NCI-H345 treated with DMSO at 0.1 percent for 48 hours (cell line): ENCODE data around the gene CCT5.
"Not testable (repeated sequence)": the region's sequence is repeated elsewhere in the genome, so short reads cannot be mapped to it uniquely, and the experiment has no call there.

ENCODE experiments used
- DNase-seq: peaks from one replicate; lab custom pipeline; 2025; ENCODE audit not compliant: unreplicated experiment; lab: John Stamatoyannopoulos, UW

CCT5 gene

DNA sequence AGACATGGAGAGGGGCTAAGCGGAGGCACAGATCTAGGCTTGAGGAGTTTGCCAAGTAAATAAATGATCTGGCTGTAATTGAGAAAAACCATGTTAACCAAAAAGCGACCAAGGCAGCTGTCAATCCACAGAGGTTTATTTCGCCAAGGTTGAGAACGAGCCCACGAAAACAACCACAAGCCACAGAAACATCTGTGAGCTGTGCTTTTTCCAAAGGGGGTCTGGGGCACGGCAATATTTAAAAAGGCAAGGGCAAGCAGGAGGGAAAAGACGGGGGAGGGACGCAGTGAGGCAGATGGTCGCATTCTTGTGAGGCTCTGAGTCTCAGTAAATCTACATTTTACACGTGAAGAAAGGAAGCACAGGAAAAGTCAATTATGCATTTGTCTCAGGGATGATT lies 25.4 kb downstream of the CCT5 start:
- no peak for DNase-seq

DNA sequence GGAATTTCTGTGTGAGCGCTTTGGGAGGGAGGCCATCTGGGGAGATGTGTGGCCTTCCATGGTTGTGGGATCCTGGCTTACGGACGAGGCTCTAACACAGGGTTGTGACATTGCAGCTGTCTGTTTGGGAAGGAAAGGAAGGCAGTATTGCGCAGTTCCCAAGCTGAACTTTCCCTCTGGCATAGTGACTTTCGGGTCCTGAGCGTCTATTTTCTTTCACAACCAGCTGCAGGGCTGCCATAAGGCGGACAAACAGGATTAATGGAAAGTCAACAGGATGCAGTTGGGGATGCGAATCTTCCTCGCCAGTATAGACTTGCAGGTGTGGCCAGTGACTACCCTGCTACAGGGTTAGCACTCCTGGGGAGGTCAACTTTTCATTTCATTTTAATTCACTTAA lies 25.9 kb downstream of the CCT5 start:
- no peak for DNase-seq

DNA sequence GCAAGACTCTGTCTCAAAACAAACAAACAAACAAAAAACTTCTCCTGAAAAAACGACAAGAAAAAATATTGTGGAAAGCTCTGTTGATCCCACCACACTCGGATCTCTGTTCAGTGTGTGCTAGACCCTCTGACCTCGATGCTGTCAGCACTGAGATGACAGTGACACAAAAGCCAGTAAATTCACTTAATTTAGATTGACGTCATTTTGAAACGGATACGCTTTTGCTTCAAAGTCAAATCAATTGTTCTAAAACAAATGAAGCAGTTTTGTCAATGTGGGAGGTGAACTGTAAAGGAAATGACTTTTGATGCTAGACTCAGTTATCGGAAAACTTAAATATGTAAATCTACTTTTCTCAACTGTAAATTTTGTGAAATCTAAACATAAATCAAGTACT lies 26.6 kb downstream of the CCT5 start:
- no peak for DNase-seq

DNA sequence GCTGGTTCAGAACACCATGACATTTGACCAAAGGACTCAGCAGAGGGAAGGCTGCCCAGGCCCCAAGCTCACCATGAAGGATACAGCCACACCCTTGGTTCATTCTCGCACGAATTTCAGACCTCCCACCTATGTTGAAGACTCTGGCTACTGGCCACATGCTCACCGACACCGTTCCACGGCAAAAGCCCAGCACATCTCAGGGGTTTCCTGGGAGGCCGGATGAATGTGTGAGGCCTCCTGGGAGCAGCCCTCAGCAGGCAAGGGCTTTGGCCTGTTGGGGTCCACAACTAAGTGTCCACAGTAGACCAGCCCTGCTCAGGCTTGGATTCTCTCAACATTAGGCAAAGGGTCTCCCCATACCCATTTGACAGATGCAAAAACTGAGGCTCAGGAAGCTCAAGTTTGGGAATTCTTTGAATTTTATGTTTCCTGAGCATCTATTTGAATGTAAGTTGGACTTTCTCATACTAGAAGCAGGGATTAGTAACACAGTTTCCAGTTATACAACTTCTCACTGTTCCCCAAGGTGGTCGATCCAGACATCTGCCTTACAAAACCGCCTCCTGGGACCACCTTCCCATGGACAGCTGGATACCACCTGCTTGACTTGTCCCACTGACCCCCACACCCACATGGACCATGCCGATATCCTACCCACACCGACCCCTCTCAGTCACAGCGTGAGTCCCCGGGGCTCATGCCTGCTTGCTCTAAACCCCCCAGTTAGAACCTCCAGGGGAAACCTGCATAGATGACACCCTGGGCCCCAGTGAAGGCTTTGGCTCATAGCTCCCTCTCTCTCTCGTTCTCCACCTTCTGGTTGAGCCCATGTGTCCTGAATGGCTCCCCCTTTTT lies 27.9 kb downstream of the CCT5 start:
- DNase-seq: no peak

DNA sequence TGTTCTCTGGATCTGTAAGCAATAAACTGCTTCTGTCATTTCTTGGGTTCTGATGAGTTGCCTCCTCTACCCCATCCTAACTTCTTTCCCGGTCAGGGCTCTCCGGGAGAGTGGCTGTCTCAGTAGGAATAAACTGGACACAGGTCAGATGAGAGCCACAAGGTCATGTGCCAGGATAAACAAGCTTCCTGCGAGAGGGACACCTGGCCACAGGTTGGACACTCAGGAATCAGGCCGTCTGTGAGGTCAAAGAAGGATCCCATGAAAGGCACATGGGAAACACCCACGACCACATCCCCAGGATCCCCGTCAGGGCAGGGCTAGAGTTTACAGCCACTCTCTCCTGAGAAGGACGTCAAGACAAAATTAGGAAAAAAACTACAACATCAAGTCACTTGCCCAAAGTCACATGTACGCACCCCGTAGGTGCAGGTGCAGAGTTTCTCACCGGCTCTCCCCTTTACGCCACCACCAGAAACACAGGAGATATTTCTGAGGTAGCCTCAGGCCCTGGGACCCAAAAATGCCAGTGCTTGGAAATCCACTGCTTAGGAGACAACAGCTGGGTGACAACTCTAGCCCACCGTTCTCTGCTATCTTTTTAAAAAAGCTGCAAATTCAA lies 28.7 kb downstream of the CCT5 start:
- DNase-seq: no peak

DNA sequence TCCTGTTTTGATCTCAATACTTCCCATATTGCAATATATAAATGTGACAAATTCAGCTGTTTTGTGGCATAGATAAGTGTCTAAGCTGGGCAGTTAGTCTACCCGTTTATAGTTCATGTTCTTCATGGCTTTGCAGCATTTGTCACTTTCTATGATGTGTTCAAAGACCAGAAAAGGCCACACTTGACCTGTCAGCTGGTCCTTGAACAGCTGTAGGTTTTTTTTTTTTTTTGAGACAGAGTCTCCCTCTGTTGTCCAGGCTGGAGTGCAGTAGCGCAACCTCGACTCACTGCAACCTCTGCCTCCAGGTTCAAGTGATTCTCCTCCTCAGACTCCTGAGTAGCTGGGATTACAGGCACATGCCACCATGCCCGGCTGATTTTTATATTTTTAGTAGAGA lies 29.2 kb downstream of the CCT5 start:
- DNase-seq: no peak

DNA sequence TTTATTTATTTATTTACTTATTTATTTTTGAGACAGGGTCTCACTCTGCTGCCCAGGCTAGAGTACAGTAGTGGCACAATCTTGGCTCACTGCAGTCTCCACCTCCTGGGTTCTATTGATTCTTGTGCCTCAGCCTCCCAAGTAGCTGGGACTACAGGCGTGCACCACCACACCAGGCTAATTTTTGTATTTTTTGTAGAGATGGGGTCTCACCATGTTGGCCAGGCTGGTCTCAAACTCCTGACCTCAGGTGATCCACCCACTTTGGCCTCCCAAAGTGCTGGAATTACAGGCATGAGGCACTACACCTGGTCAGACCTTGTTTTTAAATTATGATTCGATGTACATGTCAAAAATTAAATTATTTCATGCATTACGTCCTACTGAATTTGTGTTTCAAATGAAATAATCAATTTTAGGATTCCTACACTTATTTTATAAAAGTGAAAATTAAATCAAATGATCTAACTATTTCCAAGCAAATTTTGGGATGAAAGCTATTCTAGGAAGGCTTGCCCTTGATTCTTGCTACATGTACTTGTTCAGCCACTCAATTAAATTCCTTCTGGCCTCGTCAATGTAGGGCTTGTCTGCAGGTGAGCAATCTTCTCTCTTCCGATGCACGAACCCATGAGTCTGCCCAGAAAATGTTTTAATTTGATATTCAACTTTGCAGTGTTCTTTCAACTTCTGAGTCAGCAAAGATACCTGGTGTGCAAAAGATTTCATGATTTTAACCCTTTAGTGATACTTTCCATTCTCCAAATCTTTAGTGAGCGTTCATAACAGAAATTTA lies 30.0 kb downstream of the CCT5 start:
- DNase-seq: no peak

DNA sequence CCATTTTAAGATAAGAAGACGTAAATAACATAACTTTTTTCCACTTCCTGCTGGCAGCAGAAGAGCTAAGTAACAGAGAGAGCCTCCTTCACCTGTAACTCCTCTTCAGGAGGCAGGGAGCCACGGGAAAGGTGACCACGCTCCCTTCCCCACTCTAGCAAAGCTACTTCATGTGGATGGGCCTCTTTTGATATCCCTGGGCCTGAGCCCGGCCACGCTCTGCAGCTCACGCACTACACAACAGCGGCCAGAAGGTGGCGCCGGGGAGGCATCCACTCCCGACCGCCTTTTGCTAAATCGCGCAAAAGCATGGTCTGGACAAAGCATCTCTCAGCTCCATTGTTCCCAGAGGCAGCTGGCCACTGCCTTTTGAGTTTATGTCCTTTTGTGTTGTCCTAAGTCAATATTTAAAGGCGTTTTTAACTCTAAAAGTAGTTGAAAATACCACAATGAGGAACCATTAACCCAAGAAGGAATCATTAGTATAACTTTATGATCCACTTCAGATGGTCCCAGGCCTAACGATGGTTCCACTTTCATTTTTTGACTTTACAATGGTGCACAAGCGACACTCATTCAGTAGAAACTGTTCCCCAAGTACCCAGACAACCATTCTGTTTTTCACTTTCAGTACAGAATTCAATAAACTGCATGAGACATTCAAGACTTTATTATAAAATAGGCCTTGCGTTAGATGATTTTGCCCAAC lies 34.0 kb downstream of the CCT5 start:
- DNase-seq: peak; percentile 86

DNA sequence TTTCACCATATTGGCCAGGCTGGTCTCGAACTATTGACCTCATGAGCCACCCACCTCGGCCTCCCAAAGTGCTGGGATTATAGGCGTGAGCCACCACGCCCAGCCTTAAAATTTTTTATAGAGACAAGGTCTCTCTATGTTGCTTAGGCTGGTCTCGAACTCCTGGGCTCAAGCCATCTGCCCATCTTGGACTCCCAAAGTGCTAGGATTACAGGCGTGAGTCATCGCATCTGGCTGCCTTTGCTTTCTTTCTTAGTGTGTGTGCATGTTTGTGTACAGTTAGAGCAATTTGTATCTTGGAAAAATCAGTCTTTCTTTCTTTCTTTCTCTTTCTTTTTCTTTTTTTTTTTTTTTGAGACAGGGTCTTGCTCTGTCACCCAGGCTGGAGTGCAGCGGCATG lies 35.3 kb downstream of the CCT5 start:
- DNase-seq: not testable (repeated sequence)

DNA sequence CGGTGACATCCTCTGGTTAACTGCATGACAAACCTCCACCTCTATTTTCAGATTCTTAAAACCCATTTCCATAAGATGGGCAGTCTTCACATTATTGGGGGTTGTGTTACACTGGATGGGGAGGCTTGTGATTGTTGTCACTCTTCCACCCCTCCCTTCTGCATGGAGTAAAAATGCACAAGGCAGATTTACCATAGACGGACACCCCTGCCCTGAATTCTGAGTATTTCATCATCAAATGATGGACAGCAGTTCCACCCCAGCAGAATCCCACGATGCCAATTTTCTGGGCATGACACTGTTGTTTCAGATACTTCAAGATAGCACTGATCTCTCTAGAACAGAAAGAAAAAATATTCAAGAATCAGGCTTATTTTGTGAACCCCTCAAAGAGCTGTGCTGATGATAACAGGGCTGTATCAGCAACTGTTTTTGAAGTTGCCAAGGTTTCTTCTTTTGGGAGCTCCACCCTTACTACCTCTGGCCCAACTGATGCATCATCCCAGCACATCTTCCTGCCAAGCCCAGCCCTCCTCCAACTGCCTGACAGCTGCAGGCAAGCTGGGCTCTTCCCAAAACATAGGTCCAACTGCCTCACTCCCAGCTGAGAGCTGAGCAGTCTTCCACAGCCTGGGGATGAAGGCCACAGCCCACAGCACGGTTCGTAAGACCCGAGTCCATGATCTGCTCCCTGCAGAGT lies 36.2 kb downstream of the CCT5 start:
- DNase-seq: no peak

DNA sequence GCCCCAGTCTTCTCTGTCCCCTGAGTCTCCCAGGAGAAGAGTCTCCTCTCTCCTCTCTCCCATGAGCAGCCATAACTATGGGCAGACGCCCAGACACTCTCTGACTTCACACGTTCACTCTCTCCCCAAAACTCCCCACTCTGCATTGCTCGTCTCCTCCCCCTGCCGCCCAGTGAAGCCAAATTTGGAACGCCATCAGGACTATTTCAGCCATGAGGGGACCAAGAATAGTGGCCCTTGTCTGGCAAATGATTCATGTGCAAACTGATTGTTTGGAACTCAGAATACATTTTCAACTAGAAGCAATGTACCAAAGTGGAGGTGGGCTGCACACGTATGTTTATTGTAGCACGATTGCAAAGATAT lies 36.8 kb downstream of the CCT5 start:
- DNase-seq: no peak

DNA sequence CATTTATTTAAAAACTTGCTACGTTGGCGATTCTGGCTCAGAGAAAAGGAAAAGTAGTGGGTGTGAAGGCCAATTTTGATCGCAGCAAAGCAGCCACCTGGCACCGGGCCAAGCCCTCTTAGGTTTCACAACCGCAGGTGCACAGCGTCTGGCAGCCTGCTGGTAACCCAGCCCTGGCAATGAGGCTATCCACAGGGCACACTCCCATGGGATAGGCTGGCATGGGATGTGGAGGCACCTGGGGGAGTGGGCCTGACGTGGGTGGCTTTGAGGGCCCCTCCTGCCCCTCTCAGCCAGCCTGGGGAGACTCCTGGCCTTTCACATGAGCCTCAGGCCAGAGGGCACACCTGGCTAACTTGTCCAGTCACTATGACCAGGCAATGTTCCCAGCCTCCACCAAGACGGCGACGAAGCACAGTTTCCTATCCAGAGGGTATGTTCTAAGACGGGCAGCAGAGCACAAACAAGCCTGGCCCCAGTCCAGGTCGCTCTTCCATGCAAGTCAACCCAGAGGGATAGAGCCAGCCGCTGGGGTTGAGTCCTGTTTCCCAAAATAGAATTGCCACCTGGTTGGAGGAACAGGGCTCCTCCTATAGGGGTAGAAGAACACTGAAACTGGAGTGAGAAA lies 38.6 kb downstream of the CCT5 start:
- DNase-seq: peak; percentile 98

DNA sequence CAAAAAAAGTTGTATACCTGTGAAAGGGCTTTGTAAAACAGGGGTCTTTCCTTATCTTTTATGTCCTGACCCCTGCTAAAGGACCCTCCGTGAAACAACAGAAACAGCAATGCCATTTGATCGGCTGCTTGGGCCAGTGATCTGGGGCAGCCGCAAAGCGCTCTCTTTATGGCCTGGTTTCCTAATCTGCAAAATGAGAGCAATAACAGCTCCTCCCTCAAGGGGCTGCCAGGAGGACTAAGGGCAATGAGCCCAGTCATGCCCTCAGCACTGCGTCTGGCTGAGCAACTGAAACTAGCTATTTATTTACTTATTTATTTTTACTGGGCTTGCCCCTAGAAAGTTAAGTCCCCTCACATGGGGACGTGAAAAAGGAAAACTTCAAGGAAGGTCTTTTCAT lies 39.3 kb downstream of the CCT5 start:
- no peak for DNase-seq

DNA sequence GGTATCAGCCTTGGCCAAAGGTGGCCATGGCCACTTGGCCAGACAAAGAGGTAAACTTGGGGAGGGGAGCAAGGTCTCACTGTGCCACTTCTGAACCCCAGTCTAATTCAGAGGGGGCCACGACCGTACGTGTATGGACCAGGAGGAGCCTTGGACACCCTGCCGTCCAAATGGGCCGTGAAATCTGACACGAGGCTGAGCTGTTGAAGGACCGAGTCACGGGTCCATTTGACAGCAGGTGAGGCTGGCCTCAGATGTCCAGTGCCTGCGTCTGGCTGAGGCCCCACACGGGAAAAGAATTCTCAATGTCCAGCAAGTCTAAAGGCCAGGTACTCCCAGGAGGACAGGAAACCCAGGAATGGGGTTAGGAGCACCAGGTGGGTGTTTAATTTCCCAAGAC lies 39.9 kb downstream of the CCT5 start:
- no peak for DNase-seq

DNA sequence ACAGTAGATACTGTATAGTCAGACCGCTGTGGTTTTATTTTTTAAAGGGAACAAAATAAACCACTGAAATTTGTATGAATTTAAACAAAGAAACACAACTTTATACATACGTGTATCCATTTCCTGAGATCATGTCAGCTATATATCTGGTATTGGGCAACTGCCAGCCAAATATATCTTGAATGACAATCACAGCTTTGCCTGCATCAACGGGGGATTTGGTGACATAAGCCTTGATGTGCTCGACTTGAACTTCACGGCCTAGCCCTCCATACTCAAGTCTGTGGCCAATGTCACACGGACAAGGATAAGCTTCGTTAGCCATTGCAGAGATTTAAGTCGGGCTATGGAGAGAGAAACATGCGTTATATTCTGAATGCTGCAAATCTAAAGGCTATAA lies 40.4 kb downstream of the CCT5 start:
- no peak for DNase-seq

DNA sequence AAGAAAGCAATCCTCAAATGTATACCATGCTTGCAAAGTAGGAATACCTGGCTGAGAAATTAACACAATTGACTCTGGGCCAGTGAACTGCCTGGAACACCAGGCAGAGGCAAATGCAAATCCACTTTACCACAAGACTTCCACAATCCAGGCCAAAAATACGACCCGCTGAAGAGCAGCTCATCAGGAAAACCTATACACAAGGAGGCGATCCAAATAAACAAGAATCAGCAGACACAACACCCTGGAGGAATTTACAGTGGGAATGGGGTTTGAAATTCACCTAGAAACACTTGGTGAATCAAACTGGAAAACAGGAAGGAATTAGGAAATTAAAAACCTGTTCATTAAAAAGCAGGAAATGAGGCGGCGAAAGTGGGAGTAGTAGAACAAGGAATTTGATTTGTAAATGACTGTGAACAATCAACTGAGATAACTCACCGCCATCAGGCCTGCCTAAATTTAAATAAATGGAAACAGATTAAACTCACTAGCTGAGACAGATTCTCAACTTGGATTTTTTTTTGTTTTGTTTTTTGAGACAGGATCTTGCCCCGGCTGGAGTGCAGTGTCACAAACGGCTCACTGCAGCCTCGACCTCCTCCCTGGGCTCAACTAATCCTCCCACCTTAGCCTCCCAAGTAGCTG lies 41.7 kb downstream of the CCT5 start:
- DNase-seq: no peak

DNA sequence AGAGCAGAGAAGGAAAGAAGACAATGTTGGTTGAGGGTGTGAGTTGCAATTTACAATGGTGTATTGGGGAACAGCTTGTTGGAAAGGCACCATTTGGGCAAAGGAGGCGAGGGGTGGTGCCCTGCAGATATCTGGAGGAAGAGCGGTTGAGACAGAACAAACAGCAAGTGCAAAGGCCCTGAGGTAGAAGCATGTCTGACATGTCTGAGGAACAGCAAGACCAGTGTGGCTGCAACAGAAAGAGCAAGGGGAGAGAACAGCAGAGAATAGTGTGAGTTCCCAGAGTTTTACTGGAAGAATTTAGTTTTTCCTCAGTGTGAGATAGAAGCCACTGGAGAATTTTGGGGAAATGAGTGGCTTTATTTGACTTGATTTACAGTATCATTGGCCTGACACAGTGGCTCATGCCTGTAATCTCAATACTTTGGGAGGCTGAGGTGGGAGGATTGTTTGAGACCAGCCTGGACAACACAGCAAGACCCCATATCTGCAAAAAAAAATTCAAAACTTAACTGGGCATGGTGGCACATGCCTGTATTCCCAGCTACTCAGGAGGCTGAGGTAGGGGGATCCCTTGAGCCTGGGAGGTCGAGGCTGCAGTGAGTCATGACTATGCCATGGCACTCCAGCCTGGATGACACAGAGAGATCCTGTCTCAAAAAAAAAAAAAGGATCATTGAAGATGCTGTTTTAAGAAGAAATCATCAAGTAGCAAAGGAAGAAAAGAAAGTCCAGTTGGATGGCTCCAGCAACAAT lies 44.0 kb downstream of the CCT5 start:
- no peak for DNase-seq

DNA sequence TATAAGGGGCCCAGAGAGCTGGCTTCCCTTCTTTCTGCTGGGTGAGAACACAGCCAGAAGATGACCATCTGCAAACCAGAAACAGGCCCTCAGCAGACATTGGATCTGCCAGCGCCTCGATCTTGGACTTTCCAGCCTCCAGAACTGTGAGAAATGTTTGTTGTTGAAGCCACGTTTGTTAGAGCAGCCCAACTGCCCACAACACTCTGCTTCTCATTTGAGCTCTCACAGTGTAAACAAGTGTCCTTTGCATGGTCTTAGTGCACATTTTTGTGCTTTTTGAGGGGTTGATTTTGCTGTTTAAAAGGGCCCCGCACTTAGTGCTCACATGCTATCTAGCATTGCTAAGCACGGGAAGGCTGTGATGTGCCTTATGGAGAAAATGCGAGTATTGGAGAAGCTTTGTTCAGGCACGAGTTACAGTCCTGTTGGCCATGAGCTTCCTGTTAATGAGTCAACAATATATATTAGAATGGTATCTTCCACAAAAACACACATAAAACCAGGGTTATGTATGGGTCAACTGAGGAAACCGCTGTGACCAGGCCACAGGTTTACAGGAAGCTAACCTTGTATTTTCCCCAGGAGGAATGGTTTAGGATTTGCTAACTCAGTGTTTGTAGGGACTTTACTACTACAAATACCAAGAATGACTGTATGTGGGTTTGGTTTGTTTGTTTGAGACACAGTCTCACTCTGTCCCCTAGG lies 45.7 kb downstream of the CCT5 start:
- no peak for DNase-seq
